Measurements from ENCODE around the gene USF1.

- TF ChIP-seq EZH2 (IDR thresholded peaks at IDR 0.05; ENCODE audit: borderline replicate concordance, low read depth, low read length, severe bottlenecking) (no peak), CTCF (IDR thresholded peaks at IDR 0.05; ENCODE audit: borderline replicate concordance, extremely low read depth, low read length, poor library complexity, severe bottlenecking) (no peak)
Observed at GRCh38 chr1:161017756-161018630, 27.8 kb downstream of the USF1 start.

All from DND-41 (cell line).